ENCODE results near the gene VIL1. TPM values are rescaled to one million over a fixed set of nuclear protein-coding genes. Genes with fewer than 3 reads are reported as not detected.

VIL1 gene
- total RNA-seq, 1 donor from 2014 or later, result not detected

DNA sequence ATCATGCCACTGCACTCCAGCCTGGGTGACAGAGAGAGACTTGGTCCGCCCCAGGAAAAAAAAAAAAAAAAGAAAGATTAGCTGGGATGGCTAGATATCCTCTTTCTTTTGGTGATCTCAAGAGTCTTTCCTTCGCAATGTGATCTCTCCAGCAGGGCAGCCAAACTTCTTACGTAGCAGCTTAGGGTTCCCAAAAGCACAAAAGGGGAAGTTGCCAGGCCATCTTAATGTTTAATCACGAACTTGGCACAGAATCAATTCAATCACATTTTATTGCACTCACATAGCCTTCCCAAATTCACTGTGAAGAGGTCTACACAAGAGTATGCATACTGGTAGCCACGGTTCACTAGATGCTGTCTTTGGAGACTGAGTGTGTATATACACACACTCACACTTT is 53.1 kb downstream of the VIL1 start:
- no peak for DNase-seq (ENCODE audit: low read depth)
- H3K36me3 ChIP-seq (ENCODE audit: control insufficient read depth, insufficient read depth, low read length), result no peaks in the 10 kb centered on the region
- H3K4me3 ChIP-seq (ENCODE audit: low read depth, low read length), result no peak overlapping the region
- no peaks in the 10 kb centered on the region for H3K27me3 ChIP-seq (ENCODE audit: control insufficient read depth, insufficient read depth, low read length)
- TF ChIP-seq, protein P1, sequence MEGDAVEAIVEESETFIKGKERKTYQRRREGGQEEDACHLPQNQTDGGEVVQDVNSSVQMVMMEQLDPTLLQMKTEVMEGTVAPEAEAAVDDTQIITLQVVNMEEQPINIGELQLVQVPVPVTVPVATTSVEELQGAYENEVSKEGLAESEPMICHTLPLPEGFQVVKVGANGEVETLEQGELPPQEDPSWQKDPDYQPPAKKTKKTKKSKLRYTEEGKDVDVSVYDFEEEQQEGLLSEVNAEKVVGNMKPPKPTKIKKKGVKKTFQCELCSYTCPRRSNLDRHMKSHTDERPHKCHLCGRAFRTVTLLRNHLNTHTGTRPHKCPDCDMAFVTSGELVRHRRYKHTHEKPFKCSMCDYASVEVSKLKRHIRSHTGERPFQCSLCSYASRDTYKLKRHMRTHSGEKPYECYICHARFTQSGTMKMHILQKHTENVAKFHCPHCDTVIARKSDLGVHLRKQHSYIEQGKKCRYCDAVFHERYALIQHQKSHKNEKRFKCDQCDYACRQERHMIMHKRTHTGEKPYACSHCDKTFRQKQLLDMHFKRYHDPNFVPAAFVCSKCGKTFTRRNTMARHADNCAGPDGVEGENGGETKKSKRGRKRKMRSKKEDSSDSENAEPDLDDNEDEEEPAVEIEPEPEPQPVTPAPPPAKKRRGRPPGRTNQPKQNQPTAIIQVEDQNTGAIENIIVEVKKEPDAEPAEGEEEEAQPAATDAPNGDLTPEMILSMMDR (IDR thresholded peaks at IDR 0.05; ENCODE audit: insufficient read depth, low read length, poor library complexity, severe bottlenecking), result no peak

DNA sequence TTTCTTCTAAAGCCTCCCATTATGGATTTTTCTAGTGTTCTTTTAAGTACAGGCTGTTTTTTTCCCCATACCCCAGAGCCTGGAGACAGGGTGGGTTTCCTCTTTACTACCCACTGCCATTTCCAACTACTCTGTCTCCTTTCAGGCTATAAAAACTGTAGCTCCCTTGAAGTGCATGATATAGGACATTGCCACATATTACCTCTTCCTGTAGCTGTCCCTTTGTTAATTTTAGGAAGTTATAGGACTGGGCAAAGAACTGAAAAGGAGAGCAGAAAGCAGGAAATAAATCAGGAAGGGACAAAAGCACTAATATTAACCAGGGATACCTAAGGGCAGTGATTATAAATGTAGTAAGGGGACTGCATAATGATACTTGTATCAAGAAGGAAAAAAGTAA is 54.1 kb downstream of the VIL1 start:
- TF ChIP-seq, protein P1 (IDR thresholded peaks at IDR 0.05; ENCODE audit: insufficient read depth, low read length, poor library complexity, severe bottlenecking), result no peak
- H3K27me3 ChIP-seq (ENCODE audit: control insufficient read depth, insufficient read depth, low read length), result no peaks in the 10 kb centered on the region
- no peak for DNase-seq (ENCODE audit: low read depth)
- H3K36me3 ChIP-seq (ENCODE audit: control insufficient read depth, insufficient read depth, low read length), result no peaks in the 10 kb centered on the region
- no peak overlapping the region for H3K4me3 ChIP-seq (ENCODE audit: low read depth, low read length)

DNA sequence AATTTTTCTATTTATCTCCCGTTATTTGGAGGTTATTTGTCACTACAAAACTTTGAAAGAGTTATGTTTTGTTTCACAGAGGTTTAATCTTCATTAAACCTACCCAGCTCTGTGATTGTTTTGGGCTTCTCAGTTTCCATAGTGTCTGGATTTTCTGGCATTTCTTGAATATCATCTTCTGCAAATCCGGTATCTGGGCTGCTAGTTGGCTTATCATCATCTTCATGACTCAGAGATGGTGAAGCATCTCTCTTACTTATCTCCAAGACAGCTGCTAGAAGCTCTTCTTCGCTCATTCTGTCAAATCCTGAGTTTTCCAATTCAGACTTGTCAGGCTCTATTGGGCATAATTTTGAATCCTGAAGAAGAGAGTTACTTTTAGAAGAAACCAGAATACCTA is 55.6 kb downstream of the VIL1 start:
- TF ChIP-seq, protein P1 (IDR thresholded peaks at IDR 0.05; ENCODE audit: insufficient read depth, low read length, poor library complexity, severe bottlenecking), result no peak

DNA sequence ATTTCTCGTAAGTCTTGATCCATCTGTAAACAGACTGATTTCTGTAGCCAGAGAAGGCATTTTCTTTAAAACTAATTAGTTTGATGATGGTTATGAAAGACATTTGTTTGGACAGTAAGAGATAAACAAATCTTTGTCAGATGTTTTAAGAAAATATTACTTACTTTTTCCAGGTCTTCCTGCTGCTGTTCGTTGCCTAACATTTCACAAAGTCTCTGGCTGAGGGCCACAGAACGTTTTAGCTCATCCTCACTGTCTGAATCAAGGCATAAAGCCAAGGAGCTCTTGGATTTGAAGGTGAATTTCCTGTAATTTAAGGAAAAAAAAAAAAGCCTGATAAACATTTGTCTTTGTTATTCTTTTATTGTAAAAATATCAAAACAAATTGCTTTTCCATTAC is 57.8 kb downstream of the VIL1 start:
- H3K36me3 ChIP-seq (ENCODE audit: control insufficient read depth, insufficient read depth, low read length), result no peaks in the 10 kb centered on the region
- no peak overlapping the region for H3K4me3 ChIP-seq (ENCODE audit: low read depth, low read length)
- TF ChIP-seq, protein P1 (IDR thresholded peaks at IDR 0.05; ENCODE audit: insufficient read depth, low read length, poor library complexity, severe bottlenecking), result no peak
- DNase-seq (ENCODE audit: low read depth), result no peak
- H3K27me3 ChIP-seq (ENCODE audit: control insufficient read depth, insufficient read depth, low read length), result no peaks in the 10 kb centered on the region

More for the DNA sequence above, 55.6 kb downstream of the VIL1 start:
- Histone ChIP-seq H3K4me3 (ENCODE audit: low read depth, low read length) (no peak overlapping the region), H3K27me3 (ENCODE audit: control insufficient read depth, insufficient read depth, low read length) (no peaks in the 10 kb centered on the region), H3K36me3 (ENCODE audit: control insufficient read depth, insufficient read depth, low read length) (no peaks in the 10 kb centered on the region)
- DNase-seq (ENCODE audit: low read depth), result no peak

DNA sequence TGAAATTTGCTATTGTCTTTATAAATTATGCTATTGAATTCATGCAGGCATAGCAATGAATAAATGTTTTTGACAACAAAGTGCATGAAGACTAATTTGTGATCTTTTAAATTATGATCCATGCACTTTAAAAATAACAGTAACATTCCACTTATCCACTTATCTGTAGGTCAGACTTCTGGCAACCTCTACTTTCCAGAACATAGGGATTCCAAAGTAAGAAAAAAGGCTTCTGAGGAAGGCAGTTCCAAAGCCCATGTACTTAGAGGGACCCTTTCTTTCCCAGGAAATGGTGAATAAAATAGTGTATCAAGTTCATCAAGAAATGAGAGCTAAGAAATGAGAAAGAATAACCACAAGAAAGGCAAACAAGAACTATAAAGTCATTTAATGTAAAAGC is 58.3 kb downstream of the VIL1 start:
- Histone ChIP-seq H3K4me3 (ENCODE audit: low read depth, low read length) (no peak overlapping the region), H3K36me3 (ENCODE audit: control insufficient read depth, insufficient read depth, low read length) (no peaks in the 10 kb centered on the region), H3K27me3 (ENCODE audit: control insufficient read depth, insufficient read depth, low read length) (no peaks in the 10 kb centered on the region)
- no peak for DNase-seq (ENCODE audit: low read depth)
- TF ChIP-seq, protein P1 (IDR thresholded peaks at IDR 0.05; ENCODE audit: insufficient read depth, low read length, poor library complexity, severe bottlenecking), result no peak

DNA sequence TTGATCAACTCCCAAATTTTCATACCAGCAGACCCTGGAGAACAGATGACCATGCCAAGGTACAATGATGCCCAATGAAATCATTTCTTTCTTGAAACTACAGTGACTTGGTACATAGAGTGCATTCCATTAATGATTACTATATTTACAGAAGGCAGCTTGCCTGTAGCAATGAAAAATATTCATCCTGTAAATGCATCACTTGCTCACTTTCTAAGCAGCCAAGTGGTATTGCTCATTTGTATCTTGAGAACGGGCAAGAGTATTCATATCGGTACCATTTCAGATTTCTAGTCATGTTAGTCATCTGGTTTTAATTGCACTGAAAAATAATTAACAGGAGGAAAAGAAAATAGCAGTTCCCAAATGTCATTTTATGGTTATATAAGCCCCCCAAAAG is 59.6 kb downstream of the VIL1 start:
- TF ChIP-seq, protein P1 (IDR thresholded peaks at IDR 0.05; ENCODE audit: insufficient read depth, low read length, poor library complexity, severe bottlenecking), result no peak
- H3K27me3 ChIP-seq (ENCODE audit: control insufficient read depth, insufficient read depth, low read length), result no peaks in the 10 kb centered on the region
- DNase-seq (ENCODE audit: low read depth), result no peak
- no peaks in the 10 kb centered on the region for H3K36me3 ChIP-seq (ENCODE audit: control insufficient read depth, insufficient read depth, low read length)
- no peak overlapping the region for H3K4me3 ChIP-seq (ENCODE audit: low read depth, low read length)

Data from kidney epithelial cell (primary cell).